Smooth muscle cell (in vitro differentiated cells): Measurements from ENCODE around the gene ATG4B. TPM values are rescaled to one million over a fixed set of nuclear protein-coding genes. Genes with fewer than 3 reads are reported as not detected.

Experiments
- DNase-seq: peaks from one replicate; lab custom pipeline; 2025; ENCODE audit not compliant: unreplicated experiment; lab: John Stamatoyannopoulos, UW
- H2AFZ ChIP-seq: fragments of 200-600 bp; sonication (generic); 2 replicates; pipeline ENCODE4 v1.6.0; 2016; ENCODE audit warnings: antibody characterized with exemption, low read depth, mild to moderate bottlenecking
- H3F3A ChIP-seq: fragments of 200-600 bp; sonication (generic); 2 replicates; pipeline ENCODE4 v1.6.0; 2017; ENCODE audit warnings: antibody characterized with exemption, low read depth
- H3K27ac ChIP-seq: fragments of 200-600 bp; sonication (generic); 2 replicates; pipeline ENCODE4 v1.5.1; 2016; ENCODE audit warnings: low read depth, mild to moderate bottlenecking
- H3K27me3 ChIP-seq: fragments of 200-600 bp; sonication (generic); 2 replicates; pipeline ENCODE4 v1.6.1; 2016; ENCODE audit warnings: low read depth, mild to moderate bottlenecking
- H3K36me3 ChIP-seq: fragments of 200-600 bp; sonication (generic); 2 replicates; pipeline ENCODE4 v1.5.1; 2016; ENCODE audit warnings: low read depth
- H3K4me1 ChIP-seq: fragments of 200-600 bp; sonication (generic); 2 replicates; pipeline ENCODE4 v1.5.1; 2016; ENCODE audit warnings: low read depth
- H3K4me2 ChIP-seq: fragments of 200-600 bp; sonication (generic); 2 replicates; pipeline ENCODE4 v1.6.0; 2016; ENCODE audit warnings: mild to moderate bottlenecking
- H3K4me3 ChIP-seq: fragments of 200-600 bp; sonication (generic); 2 replicates; pipeline ENCODE4 v1.5.1; 2016; ENCODE audit warnings: mild to moderate bottlenecking
- H3K79me2 ChIP-seq: fragments of 200-600 bp; sonication (generic); 2 replicates; pipeline ENCODE4 v1.6.0; 2016; ENCODE audit warnings: low read depth, mild to moderate bottlenecking
- H3K9ac ChIP-seq: fragments of 200-600 bp; sonication (generic); 2 replicates; pipeline ENCODE4 v1.6.0; 2016; ENCODE audit warnings: low read depth
- H3K9me3 ChIP-seq: fragments of 200-600 bp; sonication (generic); replicated peaks from 2 replicates; pipeline ENCODE4 v1.5.1; 2016; ENCODE audit warnings: low read depth
- H4K20me1 ChIP-seq: fragments of 200-600 bp; sonication (generic); 2 replicates; pipeline ENCODE4 v1.6.0; 2016; ENCODE audit warnings: low read depth
- WGBS: methylation state at CpG from one replicate; pipeline ENCODE4 v1.1.7; 2016; ENCODE audit warnings: low lambda C conversion rate; 5-methylcytosine and 5-hydroxymethylcytosine counted together
- polyA plus RNA-seq: library from polyadenylated mRNA; unstranded; fragments of >200 nt; fragmentation: Nextera tagmentation; extraction: Ambion mirVana; gene quantifications from 2 replicates; pipeline ENCODE4 v1.2.1, GENCODE V29; 2016
- total RNA-seq: library from RNA; depleted of rRNA; stranded (reverse); fragments of >200 nt; gene quantifications from 2 replicates; pipeline ENCODE4 v1.2.3, GENCODE V29; 2014
- TF ChIP-seq, protein P1 (sequence below): fragments of 200-600 bp; sonication (generic); IDR thresholded peaks from 2 replicates; pipeline ENCODE4 v1.5.1; 2017; ENCODE audit warnings: borderline replicate concordance, mild to moderate bottlenecking, antibody characterized with exemption; ENCODE audit not compliant: insufficient read depth, poor library complexity, severe bottlenecking

ATG4B gene
- total and polyA plus RNA-seq, 2 experiments from 2014 or later: 70.3 to 91.3 TPM

DNA sequence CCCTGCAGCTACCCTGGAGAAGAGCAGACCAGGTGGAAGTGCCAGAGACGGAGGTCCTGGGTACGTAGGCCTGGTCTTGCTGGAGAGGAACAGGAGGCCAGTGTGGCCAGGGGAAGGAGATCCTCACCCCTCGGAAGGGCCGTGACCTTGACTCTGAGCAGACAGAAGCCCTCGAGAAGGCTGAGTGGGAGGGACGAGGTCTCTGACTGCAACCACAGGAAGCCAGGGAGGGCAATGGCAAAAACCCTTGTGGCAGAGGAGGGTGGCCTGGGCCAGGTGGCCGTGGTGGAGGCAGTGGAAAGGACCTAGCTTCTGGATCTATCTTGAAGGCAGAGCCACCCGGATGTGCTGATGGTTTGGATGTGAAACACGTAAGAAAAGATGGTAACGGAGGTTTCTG lies 28.6 kb upstream of the ATG4B start:
- no peak overlapping the region for H3K9ac ChIP-seq
- WGBS: 82% methylated on average over 10 of the region's 10 CpGs

DNA sequence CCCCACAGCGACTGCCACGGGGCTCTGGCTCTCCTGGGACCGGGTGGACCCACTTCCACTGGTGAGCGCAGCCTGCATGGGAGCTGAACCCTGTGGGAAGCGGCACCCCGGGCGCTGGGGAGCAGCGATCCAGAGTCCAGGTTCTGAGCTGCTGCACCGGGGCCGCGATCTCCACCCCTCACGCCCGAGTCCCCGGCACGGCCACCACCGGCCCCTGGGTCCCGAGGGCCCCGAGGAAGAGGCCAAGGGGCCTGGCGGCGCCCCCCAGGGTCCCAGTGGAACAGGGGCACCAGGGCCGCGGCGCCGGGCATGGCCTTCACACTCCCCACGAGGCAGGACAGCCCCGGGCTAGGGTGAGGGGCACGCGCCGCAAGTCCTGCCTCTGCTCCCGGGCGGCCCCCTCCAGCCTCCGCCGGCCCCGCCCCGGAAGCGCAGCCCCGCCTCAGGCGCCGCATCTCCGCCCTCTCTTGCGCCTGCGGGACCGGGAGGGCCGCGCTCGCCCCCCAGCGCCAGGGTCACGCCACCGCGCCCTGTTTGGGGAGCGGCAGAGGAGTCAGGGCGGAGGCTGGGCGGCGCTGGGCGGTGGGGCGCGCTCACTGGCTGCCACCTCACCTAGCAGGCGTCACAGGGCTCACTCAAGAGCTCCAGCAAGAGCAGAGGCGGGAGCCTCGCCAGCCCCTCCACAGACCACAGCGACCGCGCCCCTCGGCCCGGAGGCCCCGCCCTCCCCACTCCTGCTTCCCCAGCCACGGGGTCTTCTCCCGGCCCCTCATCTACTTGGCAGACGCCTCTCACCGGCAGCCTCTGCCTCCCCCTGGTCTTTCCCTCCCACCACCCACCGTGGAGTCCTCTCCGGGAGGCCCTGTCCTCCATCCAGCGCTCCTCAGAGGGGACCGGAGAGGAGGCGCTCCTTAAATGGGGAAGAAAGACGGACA lies 27.4 kb upstream of the ATG4B start:
- TF ChIP-seq, protein P1, sequence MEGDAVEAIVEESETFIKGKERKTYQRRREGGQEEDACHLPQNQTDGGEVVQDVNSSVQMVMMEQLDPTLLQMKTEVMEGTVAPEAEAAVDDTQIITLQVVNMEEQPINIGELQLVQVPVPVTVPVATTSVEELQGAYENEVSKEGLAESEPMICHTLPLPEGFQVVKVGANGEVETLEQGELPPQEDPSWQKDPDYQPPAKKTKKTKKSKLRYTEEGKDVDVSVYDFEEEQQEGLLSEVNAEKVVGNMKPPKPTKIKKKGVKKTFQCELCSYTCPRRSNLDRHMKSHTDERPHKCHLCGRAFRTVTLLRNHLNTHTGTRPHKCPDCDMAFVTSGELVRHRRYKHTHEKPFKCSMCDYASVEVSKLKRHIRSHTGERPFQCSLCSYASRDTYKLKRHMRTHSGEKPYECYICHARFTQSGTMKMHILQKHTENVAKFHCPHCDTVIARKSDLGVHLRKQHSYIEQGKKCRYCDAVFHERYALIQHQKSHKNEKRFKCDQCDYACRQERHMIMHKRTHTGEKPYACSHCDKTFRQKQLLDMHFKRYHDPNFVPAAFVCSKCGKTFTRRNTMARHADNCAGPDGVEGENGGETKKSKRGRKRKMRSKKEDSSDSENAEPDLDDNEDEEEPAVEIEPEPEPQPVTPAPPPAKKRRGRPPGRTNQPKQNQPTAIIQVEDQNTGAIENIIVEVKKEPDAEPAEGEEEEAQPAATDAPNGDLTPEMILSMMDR: peak; percentile 61
- no peaks in the 10 kb centered on the region for H3K36me3 ChIP-seq
- peak overlapping the region; percentile 96 for H3K4me2 ChIP-seq
- H3K4me1 ChIP-seq: peaks cover 5% of the 10 kb centered on the region
- H3K27ac ChIP-seq: peak overlapping the region; percentile 83
- H3K9ac ChIP-seq: peak overlapping the region; percentile 76
- peak overlapping the region; percentile 92 for H2AFZ ChIP-seq
- H3K27me3 ChIP-seq: no peaks in the 10 kb centered on the region
- H3K79me2 ChIP-seq: peaks cover 25% of the 10 kb centered on the region
- no peaks in the 10 kb centered on the region for H3K9me3 ChIP-seq
- 16% methylated on average over 30 of the region's 76 CpGs for WGBS
- DNase-seq: peak; percentile 75
- H3F3A ChIP-seq: peaks cover 5% of the 10 kb centered on the region
- peak overlapping the region; percentile 53 for H3K4me3 ChIP-seq
- peaks cover 11% of the 10 kb centered on the region for H4K20me1 ChIP-seq

More for the DNA sequence above, 28.6 kb upstream of the ATG4B start:
- Histone ChIP-seq H3K4me2 (no peak overlapping the region), H4K20me1 (peaks cover 11% of the 10 kb centered on the region), H3K36me3 (no peaks in the 10 kb centered on the region), H2AFZ (no peak overlapping the region), H3F3A (peaks cover 5% of the 10 kb centered on the region), H3K9me3 (no peaks in the 10 kb centered on the region), H3K27me3 (no peaks in the 10 kb centered on the region), H3K4me3 (no peak overlapping the region), H3K4me1 (peaks cover 5% of the 10 kb centered on the region), H3K27ac (no peak overlapping the region), H3K79me2 (peaks cover 15% of the 10 kb centered on the region)
- TF ChIP-seq, protein P1: no peak
- no peak for DNase-seq

DNA sequence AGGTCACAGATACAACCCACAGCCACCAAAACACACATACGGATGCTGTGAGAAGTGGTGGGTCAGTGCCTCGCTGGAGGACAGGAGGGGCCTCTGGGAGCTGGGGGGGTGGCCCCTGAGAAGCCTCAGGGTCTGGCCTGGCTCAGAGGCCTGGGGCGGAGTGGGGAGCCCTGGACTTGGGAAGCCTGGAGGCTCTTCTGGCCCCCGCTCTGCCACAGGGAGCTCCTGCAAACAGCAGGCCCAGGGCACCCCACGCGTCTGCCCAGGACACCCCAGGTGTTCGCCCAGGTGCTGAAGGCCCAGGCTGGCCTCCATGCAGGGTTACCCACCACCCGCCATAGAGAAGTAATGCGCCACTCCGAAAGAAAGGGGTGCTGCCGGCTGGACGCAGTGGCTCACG lies 26.4 kb upstream of the ATG4B start:
- DNase-seq: no peak
- 98% methylated on average over 10 of the region's 13 CpGs for WGBS

More for the DNA sequence above, 26.4 kb upstream of the ATG4B start:
- Histone ChIP-seq H3K27me3 (no peaks in the 10 kb centered on the region), H3K4me3 (no peak overlapping the region), H3F3A (peaks cover 5% of the 10 kb centered on the region), H3K4me1 (peaks cover 5% of the 10 kb centered on the region), H3K9me3 (no peaks in the 10 kb centered on the region), H3K9ac (peak overlapping the region; percentile 76), H4K20me1 (peaks cover 12% of the 10 kb centered on the region), H2AFZ (no peak overlapping the region), H3K27ac (peak overlapping the region; percentile 83), H3K4me2 (peak overlapping the region; percentile 96), H3K36me3 (no peaks in the 10 kb centered on the region), H3K79me2 (peaks cover 34% of the 10 kb centered on the region)
- TF ChIP-seq, protein P1: no peak
